Measurements from ENCODE around the gene PIK3R5. TPM values are rescaled to one million over a fixed set of nuclear protein-coding genes. Genes with fewer than 3 reads are reported as not detected.
A peak's percentile ranks its signal among the peaks of the same experiment; 100 is the strongest.

Gene PIK3R5
- total RNA-seq, 2 donors from 2014 or later = 30.7 to 42.9 TPM

DNA sequence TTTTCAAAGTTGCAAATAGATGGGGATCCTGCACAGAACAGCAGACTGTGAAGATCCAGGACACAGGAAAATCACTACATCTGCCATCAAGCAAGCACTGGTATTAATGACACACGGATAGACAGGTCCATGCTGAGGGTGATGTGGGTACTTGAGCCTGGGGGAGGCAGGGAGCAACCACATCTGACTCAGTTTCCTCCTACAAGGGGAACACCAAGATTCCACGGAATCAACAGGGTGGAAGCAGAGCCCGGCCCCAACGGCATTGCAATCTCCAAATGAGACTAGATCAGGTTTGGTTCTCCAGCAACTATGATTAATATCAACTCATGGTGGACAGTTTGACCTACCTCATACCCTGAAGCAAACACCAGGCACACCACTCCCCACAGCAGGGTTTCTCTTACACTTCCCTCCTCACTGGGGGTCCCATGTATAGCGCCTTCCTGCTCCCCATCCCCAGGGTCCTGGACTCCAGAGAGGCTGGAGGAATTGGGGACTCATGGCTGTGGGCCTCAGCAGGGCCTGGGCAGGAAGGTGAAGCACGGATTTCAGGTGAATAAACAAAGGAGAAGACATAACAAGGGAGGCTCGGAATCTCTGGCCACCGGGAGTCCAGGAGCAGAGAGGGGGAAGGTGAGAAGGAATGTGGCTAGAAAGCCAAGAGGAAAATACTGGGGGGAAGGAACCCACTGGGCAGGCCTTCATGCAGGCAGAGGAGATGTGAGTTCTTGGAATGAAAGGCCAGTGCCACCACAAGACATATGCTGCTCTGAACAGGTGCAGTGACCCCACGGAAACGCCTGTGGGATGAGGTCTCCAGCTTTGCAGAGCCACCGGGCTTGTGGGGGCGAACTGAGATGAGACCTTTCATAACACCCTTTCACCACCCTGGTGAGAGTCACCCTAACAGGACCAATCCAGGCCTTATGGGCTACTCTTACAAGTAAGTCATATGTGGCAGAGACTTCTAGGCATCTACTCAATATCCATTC, 68.6 kb downstream of the PIK3R5 start:
- no peaks in the 10 kb centered on the region for H3K27me3 ChIP-seq (replicated peaks; ENCODE audit: insufficient read depth)
- no peak overlapping the region for H3K27ac ChIP-seq
- DNase-seq (ENCODE audit: low spot score) = no peak
- no peaks in the 10 kb centered on the region for H3K36me3 ChIP-seq
- TF ChIP-seq, protein P1, sequence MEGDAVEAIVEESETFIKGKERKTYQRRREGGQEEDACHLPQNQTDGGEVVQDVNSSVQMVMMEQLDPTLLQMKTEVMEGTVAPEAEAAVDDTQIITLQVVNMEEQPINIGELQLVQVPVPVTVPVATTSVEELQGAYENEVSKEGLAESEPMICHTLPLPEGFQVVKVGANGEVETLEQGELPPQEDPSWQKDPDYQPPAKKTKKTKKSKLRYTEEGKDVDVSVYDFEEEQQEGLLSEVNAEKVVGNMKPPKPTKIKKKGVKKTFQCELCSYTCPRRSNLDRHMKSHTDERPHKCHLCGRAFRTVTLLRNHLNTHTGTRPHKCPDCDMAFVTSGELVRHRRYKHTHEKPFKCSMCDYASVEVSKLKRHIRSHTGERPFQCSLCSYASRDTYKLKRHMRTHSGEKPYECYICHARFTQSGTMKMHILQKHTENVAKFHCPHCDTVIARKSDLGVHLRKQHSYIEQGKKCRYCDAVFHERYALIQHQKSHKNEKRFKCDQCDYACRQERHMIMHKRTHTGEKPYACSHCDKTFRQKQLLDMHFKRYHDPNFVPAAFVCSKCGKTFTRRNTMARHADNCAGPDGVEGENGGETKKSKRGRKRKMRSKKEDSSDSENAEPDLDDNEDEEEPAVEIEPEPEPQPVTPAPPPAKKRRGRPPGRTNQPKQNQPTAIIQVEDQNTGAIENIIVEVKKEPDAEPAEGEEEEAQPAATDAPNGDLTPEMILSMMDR (IDR thresholded peaks at IDR 0.05) = no peak
- H3K4me3 ChIP-seq = no peak overlapping the region
- no peak for ATAC-seq (ENCODE audit: insufficient number of reproducible peaks, low FRiP score, low read depth)
- no peaks in the 10 kb centered on the region for H3K4me1 ChIP-seq (ENCODE audit: control insufficient read depth in 1 of 2, low read depth in 2 of 2)
- no peaks in the 10 kb centered on the region for H3K9me3 ChIP-seq

DNA sequence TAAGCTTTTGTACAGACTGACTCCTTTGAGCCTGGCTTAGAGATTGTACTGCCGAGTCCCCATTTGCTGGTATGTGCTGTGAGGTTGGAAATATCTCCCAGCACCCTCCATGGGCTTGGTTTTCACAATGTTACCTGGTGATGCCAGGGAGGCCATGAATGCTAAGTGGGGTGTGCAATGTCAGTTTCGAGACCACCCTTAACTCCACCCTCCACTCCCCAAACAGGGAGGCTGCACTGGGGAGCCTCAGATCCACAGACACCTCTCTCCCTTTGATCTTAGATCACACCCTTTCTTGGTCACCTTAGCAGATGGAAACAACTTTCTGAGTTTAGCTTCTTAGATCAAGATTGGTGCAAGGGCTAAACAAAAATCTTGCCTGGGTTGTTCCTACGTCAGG, 69.4 kb downstream of the PIK3R5 start:
- no peak overlapping the region for H3K27ac ChIP-seq
- TF ChIP-seq, protein P1 (IDR thresholded peaks at IDR 0.05) = no peak

DNA sequence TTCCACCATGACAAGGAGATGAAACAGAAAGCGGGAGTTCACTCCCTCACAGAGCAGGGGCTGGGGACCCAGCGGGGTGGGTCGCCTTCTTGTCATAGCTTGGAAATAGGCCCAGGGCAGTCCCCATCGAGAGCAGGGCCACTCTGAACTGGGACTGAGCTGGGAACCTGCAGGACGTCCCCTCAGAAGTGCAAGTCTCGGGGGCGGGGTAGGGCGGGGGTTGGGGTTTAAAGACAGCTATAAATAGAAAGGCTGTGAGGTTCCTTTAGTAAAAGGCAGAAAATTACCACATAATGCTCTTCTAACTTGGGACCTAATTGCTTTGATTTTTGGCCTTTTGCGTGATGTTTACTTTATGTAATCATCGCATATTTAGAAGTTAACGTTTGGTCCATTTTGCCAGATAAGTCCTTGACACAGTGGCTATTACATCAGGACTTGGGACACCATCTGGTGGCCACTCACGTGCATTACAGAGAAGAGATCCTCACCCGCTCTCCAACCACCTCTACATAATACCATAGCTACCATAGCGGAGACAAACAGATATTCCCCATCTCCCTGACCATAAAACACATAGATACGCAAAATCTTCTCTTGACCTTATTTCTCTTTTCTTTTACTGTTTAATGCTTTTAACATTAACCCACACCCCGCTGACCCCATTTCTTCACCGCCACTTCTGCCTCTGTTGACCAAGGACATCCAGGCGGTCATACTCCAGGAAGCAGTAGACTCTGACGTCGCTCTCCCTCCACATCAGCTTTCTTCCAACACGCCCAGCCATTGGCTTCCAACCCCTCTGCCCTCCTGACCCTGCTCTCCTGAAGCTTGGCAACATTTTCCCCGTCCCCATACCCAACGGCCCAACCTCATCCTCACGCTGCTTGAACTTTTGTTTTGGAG, 70.6 kb downstream of the PIK3R5 start:
- Histone ChIP-seq H3K36me3 (no peaks in the 10 kb centered on the region), H3K27ac (no peak overlapping the region), H3K4me1 (ENCODE audit: control insufficient read depth in 1 of 2, low read depth in 2 of 2) (no peaks in the 10 kb centered on the region), H3K9me3 (no peaks in the 10 kb centered on the region), H3K27me3 (replicated peaks; ENCODE audit: insufficient read depth) (no peaks in the 10 kb centered on the region), H3K4me3 (peak overlapping the region; percentile 39)
- ATAC-seq (ENCODE audit: insufficient number of reproducible peaks, low FRiP score, low read depth) (no peak), DNase-seq (ENCODE audit: low spot score) (no peak)
- TF ChIP-seq, protein P1 (IDR thresholded peaks at IDR 0.05) = peak; percentile 77

More for the DNA sequence above, 69.4 kb downstream of the PIK3R5 start:
- H3K36me3 ChIP-seq = no peaks in the 10 kb centered on the region
- no peaks in the 10 kb centered on the region for H3K27me3 ChIP-seq (replicated peaks; ENCODE audit: insufficient read depth)
- no peaks in the 10 kb centered on the region for H3K4me1 ChIP-seq (ENCODE audit: control insufficient read depth in 1 of 2, low read depth in 2 of 2)
- DNase-seq (ENCODE audit: low spot score) = no peak
- ATAC-seq (ENCODE audit: insufficient number of reproducible peaks, low FRiP score, low read depth) = no peak
- H3K4me3 ChIP-seq = no peak overlapping the region
- H3K9me3 ChIP-seq = no peaks in the 10 kb centered on the region

DNA sequence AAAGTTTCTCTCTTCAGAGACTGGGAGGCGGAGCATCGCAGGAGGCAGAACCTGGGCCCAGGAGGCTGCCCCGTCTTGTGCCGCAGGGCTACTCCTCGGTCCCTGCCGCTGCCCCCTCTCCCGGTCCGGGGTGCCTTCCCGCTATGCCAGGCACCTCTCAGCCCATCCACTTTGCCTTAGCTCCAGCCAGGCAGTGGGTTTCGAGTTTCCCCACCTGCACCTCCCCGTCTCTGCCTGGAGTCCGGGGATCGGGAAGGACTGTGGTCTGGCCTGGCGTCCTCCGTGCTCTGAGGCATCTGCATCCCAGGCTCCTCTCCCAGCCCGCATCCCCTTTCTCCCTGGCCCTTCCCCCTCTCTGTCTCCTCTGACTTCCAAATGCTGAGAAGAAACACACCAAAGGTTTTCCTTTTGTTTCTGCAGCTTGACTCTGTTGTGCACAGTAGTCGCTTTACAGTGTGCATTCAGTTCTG, 71.3 kb downstream of the PIK3R5 start:
- peak overlapping the region; percentile 39 for H3K4me3 ChIP-seq
- no peak for DNase-seq (ENCODE audit: low spot score)
- no peaks in the 10 kb centered on the region for H3K27me3 ChIP-seq (replicated peaks; ENCODE audit: insufficient read depth)
- no peaks in the 10 kb centered on the region for H3K36me3 ChIP-seq
- H3K27ac ChIP-seq = no peak overlapping the region
- no peak for ATAC-seq (ENCODE audit: insufficient number of reproducible peaks, low FRiP score, low read depth)
- H3K4me1 ChIP-seq (ENCODE audit: control insufficient read depth in 1 of 2, low read depth in 2 of 2) = no peaks in the 10 kb centered on the region
- TF ChIP-seq, protein P1 (IDR thresholded peaks at IDR 0.05) = no peak
- H3K9me3 ChIP-seq = no peaks in the 10 kb centered on the region
